22Rv1 (cell line): ENCODE data around the gene SIAE.

ENCODE experiments used
- ZFX ChIP-seq: fragments of 450-650 bp; IDR thresholded peaks from 2 replicates; pipeline ENCODE4 v1.6.1; 2017; ENCODE audit warnings: antibody characterized with exemption, borderline replicate concordance
- TF ChIP-seq, protein P1 (sequence below): fragments of 450-650 bp; IDR thresholded peaks from 2 replicates; pipeline ENCODE4 v1.5.1; 2017; ENCODE audit warnings: mild to moderate bottlenecking

DNA sequence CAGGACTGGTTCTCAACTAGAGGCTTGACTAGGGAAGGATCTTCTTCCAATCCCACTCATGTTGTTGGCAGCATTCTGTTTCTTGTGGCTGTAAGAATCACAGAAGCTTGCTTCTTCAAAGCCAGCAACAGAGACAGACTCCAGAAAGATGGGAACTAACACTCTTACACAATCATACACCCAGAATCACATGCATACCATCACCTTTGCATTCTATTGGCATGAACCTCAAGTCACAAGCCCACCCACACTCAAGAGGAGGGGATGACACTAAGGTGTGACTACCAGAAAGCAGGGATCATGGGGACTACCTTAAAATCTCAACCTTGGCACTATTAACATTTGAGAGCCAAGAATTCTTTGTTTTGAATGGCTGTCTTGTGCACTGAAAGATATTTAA, 75.9 kb downstream of the SIAE start:
- TF ChIP-seq, protein P1, sequence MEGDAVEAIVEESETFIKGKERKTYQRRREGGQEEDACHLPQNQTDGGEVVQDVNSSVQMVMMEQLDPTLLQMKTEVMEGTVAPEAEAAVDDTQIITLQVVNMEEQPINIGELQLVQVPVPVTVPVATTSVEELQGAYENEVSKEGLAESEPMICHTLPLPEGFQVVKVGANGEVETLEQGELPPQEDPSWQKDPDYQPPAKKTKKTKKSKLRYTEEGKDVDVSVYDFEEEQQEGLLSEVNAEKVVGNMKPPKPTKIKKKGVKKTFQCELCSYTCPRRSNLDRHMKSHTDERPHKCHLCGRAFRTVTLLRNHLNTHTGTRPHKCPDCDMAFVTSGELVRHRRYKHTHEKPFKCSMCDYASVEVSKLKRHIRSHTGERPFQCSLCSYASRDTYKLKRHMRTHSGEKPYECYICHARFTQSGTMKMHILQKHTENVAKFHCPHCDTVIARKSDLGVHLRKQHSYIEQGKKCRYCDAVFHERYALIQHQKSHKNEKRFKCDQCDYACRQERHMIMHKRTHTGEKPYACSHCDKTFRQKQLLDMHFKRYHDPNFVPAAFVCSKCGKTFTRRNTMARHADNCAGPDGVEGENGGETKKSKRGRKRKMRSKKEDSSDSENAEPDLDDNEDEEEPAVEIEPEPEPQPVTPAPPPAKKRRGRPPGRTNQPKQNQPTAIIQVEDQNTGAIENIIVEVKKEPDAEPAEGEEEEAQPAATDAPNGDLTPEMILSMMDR = no peak
- TF ChIP-seq ZFX = no peak
